ENCODE data around the gene HCAR2.
A peak's percentile ranks its signal among the peaks of the same experiment; 100 is the strongest.
"Not testable (repeated sequence)": the region's sequence is repeated elsewhere in the genome, so short reads cannot be mapped to it uniquely, and the experiment has no call there.

The HCAR2 gene

DNA sequence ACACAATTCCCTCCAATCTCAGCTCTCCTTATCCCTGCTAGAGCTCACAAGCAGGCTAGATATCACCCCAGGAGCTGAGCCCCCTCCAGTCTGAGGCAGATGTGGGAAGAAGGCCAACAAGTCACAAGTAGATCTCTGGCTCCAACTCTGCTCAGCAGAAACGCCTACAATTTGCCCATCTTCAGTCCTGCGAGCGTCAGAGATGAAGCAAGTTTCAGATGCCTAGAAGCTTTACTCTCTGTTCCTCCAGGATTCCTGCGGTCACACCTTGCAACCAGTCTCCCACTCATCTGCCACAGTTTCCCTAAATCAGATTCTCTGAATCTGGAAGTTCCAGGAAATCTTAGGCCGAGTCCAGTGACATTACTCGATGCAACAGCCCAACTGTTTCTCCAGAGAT lies 12.1 kb upstream of the HCAR2 start:
- DNase-seq = not testable (repeated sequence)

DNA sequence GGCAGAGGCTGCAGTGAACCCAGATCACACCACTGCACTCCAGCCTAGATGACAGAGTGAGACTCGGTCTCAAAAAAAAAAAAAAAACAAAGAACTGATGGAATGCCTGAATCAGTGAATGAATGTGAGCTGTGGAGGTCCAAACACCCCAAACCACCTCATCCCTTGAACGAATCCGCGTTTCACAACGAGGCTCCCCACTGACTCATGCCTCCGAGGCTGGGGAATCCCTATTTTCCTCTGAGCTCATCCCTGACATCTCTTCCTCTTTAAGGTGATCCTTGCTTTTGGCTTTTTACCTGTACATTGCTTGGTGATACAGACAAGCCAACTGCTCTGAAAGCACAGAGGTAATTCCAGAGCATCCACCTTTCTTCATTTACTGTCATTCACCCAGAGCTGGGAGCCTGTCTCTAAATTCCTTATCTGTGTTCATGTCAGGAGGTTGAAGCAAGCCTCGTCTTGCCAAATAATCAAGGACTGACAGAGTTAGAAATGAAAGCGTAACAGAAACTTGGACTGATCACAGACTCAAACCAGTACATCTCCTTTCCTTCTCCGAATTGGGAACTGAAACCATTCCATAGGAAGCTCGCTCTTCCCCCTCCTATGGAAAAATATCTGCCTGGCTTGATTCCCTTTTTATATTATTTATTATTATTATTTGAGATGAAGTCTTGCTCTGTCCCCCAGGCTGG lies 10.5 kb upstream of the HCAR2 start:
- DNase-seq = not testable (repeated sequence)

DNA sequence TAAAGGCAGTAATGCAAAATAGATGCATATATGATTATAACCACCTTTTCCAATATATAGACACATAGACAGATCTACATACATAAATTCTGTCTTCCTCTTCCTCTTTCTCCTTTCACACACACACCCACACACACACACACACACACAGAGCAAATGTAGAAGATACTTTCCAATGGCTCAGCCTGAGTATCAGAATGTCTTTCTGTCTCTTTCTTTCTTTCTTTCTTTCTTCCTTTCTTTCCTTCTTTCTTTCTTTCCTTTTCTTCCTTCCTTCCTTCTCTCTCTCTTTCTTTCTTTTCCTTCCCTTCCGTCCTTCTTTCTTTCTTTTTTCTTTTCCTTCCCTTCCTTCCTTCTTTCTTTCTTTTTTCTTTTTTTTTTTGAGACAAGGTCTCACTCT lies 8.1 kb upstream of the HCAR2 start:
- DNase-seq = peak; percentile 58

DNA sequence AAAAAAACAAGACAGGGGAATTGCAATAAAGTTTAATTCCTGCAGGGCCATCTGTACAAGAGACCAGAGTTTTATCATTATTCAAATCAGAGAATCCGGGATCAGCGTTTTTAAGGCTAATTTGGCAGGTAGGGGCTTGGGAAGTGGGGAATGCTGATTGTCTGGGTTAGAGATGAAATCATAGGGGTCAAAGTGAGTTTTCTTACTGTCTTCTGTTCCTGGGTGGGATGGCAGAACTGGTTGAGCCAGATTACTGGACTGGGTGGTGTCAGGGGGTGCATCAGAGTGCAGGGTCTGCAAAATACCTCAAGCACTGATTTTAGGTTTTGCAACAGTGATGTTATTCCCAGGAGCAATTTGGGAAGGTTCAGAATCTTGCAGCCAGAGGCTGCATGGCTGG lies 7.2 kb upstream of the HCAR2 start:
- DNase-seq = not testable (repeated sequence)

GRCh38 chr12:122709287-122709686 lies 6.1 kb upstream of the HCAR2 start:
- DNase-seq = not testable (repeated sequence)

DNA sequence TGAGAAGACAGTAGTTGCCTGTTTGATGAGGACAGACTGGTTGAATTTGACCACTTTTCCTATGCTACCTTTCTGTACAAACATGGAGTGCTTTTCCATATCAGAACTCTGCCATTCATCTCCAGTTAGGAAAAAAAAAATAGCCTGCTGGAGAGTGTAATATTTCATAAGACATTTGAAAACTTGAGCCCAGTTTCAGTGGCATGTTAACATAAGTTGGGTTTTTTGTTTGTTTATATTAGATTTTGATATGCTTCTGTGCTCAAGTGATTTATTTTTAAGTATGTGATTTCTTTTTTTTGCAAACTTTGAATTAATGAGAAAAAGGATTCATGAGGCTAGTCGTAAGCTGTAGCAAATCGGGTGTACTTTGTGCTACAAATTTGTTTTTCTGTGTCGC lies 684 bp upstream of the HCAR2 start:
- not testable (repeated sequence) for DNase-seq

DNA sequence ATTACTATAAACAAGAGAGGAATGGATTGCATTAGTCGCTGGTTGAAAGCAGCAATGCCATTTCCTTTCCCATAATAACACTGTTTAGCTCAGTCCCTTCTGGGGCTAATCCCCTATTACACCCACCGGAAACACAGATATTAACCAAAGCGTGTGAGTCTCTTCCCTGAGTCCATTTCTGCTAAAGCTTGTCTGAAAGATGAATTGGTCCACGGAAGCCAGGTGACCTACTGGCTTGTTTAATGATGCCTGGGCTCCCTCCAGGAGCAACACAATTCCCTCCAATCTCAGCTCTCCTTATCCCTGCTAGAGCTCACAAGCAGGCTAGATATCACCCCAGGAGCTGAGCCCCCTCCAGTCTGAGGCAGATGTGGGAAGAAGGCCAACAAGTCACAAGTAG lies 1.7 kb downstream of the HCAR2 start:
- DNase-seq = not testable (repeated sequence)

- not testable (repeated sequence) for DNase-seq
These were observed 3.0 kb downstream of the HCAR2 start for GRCh38 chr12:122700038-122700710.

GRCh38 chr12:122696922-122697321 lies 6.2 kb downstream of the HCAR2 start:
- not testable (repeated sequence) for DNase-seq

DNA sequence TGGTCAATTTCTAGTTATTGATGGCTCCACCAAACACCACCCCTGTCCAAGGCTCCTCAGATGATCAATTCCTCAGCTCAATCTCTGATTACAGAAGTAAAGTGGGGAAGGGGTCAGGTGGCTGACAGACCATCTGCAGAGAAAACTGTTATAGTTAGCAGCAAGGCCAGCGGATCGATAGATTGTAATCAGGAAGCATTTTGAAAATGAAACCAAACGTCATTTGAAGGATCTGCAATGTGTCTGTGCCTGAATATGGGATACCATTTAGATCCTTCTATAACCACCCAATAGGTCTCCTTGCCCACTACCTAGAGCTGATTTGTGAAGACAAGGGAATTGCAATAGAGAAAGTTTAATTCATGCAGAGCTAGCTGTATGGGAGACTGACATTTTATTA lies 11.6 kb downstream of the HCAR2 start:
- peak; percentile 36 for DNase-seq

DNA sequence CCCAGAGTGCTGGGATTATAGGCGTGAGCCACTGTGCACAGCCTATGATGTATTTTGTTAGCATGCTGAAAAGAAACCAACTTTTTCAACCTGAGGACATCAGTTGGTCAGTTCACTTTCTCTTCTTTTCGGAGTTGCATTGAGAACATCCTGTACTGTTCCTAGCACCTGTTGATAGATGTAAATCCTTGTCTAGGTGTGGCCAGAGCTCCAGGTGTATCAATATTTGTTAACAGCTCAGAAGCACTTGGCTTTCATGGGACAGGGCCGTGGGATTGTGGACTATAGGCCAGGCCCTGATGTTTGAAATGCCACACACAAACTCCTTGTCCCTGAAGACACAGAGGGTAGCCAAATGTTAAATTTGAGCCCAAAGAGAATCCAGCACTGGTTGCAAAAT lies 14.9 kb downstream of the HCAR2 start:
- no peak for DNase-seq

DNA sequence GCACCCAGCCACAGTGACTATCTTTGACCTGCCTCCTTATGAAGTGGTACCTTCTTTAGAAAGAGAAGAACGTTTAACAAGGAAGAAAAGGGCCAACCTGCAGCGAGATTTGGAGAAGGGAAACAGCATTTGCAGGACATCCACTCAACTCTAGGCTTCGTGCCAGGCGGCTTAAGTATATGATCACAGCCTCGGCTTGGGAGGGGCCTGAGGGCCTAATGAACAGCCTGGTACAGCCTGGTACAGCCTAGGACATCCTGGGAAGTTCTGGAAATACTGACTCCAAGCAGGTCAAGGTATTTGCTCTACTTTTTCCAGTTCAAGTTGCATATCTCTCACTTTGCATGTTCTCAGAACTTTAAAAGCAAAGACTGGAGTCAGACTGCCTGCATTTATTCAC lies 16.1 kb downstream of the HCAR2 start:
- DNase-seq = no peak

DNA sequence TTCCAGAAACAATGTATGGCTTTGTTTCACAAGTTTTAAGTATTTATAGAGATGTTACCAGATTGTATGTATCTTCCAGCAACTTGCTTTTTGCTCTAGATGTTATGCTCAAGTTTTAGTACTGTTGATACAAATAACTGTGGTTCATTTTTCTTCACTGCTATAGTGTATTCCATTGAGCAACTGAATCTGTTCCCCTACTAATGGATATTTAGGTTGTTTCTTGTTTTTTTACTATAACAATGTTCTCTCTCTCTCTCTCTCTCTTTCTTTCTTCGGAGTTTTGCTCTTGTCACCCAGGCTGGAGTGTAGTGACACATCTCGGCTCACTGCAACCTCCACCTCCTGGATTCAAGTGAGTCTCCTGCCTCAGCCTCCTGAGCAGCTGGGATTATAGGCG lies 16.6 kb downstream of the HCAR2 start:
- no peak for DNase-seq

DNA sequence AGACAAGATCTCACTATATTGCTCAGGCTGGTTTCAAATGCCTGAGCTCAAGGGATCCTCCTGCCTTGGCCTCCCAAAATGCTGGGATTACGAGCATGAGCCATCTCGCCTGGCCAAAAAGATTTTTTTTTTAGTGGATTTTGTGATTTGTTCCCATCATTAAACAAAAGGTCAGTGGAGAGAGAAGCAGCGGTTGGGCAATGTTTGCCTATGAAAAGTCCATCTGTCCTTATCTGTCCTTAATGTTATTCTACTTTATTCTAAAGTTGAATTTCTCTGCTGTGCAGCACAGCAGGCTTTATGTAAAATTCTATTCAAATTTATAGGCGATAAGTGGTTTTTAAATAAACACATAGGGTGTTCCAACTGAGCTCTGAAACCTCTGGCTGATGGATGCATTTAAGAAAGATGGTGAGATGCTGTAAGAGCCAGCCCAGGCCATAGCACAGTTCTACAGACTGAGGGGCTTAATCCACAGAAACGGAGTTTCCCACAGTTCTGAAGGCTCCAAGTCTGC lies 18.8 kb downstream of the HCAR2 start:
- no peak for DNase-seq

DNA sequence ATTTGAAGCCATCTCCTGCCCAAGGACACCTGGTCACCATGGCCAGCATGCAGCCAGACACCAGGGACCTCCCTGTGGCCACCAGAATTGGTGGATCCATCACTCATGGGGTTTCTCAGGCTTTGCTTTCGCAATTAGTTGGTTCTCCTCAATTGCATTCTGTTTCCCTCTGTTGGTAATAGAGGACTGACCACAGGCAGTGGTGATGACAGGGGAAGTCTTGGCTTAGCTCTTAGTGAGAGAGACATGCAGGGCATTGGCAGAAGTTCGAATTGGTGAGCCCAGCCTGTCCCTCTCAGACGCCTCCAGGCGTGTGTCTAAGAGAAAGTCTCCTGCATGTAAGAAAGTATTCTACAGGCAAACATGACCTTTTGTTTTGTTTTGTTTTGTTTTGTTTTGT lies 21.3 kb downstream of the HCAR2 start:
- peak; percentile 21 for DNase-seq

DNA sequence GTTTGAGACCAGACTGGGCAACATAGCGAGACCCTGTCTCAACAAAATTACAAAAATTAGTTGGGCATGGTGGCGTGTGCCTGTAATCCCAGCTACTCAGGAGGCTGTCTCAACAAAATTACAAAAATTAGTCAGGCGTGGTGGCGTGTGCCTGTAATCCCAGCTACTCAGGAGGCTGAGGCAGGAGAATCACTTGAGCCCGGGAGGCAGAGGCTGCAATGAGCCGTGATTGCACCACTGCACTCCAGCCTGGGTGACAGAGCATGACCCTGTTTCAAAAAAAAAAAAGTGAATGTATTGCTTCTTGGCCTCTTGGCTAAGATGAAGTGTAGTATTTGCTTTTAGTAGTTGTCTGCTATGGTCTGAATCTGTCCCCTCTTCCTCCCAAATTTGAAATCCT lies 22.2 kb downstream of the HCAR2 start:
- not testable (repeated sequence) for DNase-seq

GRCh38 chr12:122676781-122677180 lies 26.4 kb downstream of the HCAR2 start:
- DNase-seq = not testable (repeated sequence)

DNA sequence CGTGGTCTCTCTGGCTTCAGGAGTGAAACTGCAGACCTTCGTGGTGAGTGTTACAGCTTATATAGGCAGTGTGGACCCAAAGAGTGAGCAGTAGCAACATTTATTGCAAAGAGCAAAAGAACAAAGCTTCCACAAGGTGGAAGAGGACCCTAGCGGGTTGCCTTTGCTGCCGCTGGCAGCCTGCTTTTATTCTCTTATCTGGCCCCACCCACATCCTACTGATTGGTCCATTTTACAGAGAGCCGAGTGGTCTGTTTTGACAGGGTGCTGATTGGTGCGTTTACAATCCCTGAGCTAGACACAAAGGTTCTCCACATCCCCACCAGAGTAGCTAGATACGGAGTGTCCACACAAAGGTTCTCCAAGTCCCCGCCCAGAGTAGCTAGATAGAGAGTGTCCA lies 27.1 kb downstream of the HCAR2 start:
- DNase-seq = not testable (repeated sequence)

DNA sequence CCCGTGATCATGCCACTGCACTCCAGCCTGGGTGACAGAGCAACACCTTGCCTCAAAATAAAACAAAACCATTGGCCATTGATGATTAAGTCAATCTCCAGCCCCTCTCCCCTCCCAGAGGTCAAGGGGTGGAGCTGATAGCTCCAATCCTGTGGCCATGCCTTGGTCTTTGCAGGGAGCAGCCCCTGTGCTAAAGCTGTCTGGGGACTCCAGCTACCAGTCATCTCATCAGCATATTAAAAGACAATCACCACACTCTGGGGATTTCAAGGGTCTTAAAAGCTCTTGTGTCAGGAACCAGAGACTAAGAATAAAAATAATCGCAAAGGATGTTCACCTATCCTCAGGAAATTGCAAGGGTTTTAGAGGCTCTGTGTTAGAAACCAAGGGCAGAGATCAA lies 30.6 kb downstream of the HCAR2 start:
- no peak for DNase-seq

- no peak for DNase-seq
These were observed 33.6 kb downstream of the HCAR2 start for GRCh38 chr12:122669397-122670070.

GRCh38 chr12:122668268-122668667 lies 34.9 kb downstream of the HCAR2 start:
- DNase-seq = no peak

- DNase-seq = no peak
These were observed 37.4 kb downstream of the HCAR2 start for GRCh38 chr12:122665759-122666158.

GRCh38 chr12:122665349-122665748 lies 37.8 kb downstream of the HCAR2 start:
- no peak for DNase-seq

DNA sequence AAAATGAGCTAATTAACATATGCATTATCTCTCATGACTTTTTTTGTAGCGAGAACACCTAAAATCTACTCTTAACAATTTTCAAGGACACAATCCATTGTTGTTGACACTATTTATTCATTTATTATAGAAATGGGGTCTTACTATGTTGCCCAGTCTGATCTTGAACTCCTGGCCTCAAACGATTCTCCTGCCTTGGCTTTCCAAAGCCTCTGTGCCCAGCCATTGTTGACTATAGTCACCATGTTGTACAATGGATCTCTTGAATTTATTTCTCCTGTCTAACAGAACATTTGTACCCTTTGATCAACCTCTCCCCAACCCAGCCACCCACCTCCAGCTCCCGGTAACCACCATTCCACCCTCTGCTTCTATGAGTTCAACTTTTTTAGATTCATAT lies 41.2 kb downstream of the HCAR2 start:
- no peak for DNase-seq
